AG09309 (cell line): ENCODE results near the gene FAF2.
"Not testable (repeated sequence)": the region's sequence is repeated elsewhere in the genome, so short reads cannot be mapped to it uniquely, and the experiment has no call there.

Source experiments
- DNase-seq: peaks from one replicate; pipeline ENCODE4 v3.0.0-alpha.2; 2010; ENCODE audit warnings: low read depth
- H3K4me3 ChIP-seq: 2 replicates; pipeline ENCODE4 v1.5.1; 2011; ENCODE audit warnings: mild to moderate bottlenecking, low read depth, low read length, moderate library complexity; ENCODE audit not compliant: control insufficient read depth
- CTCF ChIP-seq: IDR thresholded peaks from 2 replicates; pipeline ENCODE4 v1.5.1; 2011; ENCODE audit warnings: mild to moderate bottlenecking, low read depth, low read length, inconsistent platforms; ENCODE audit not compliant: insufficient read depth, control insufficient read depth; ENCODE audit errors: missing control alignments

Gene FAF2

GRCh38 chr5:176471098-176471497 is 22.9 kb downstream of the FAF2 start:
- no peak overlapping the region for H3K4me3 ChIP-seq
- DNase-seq, result no peak
- TF ChIP-seq CTCF, result no peak

GRCh38 chr5:176473335-176474006 is 25.3 kb downstream of the FAF2 start:
- DNase-seq, result no peak
- TF ChIP-seq CTCF, result no peak
- H3K4me3 ChIP-seq, result no peak overlapping the region

- H3K4me3 ChIP-seq, result no peak overlapping the region
- DNase-seq, result no peak
- no peak for TF ChIP-seq CTCF
Observed at GRCh38 chr5:176474476-176474875, 26.3 kb downstream of the FAF2 start.

GRCh38 chr5:176481711-176482110 is 33.5 kb downstream of the FAF2 start:
- no peak for TF ChIP-seq CTCF
- no peak overlapping the region for H3K4me3 ChIP-seq
- DNase-seq, result no peak

GRCh38 chr5:176485176-176485575 is 37.0 kb downstream of the FAF2 start:
- no peak for DNase-seq
- no peak overlapping the region for H3K4me3 ChIP-seq
- no peak for TF ChIP-seq CTCF

GRCh38 chr5:176486189-176486757 is 38.1 kb downstream of the FAF2 start:
- no peak overlapping the region for H3K4me3 ChIP-seq
- TF ChIP-seq CTCF, result no peak
- DNase-seq, result no peak

GRCh38 chr5:176487160-176487559 is 39.0 kb downstream of the FAF2 start:
- H3K4me3 ChIP-seq, DNase-seq: not testable (repeated sequence)
